Erythroblast (primary cell): Measurements from ENCODE around the gene CLPTM1.

Experiments
- GATA1 ChIP-seq: IDR thresholded peaks from 2 replicates; pipeline ENCODE4 v1.6.1; 2011; ENCODE audit warnings: low read depth, mild to moderate bottlenecking, control low read depth, low read length, moderate library complexity
- POLR2A ChIP-seq: IDR thresholded peaks from 2 replicates; pipeline ENCODE4 v1.6.1; 2011; ENCODE audit warnings: mild to moderate bottlenecking, low read length

- TF ChIP-seq POLR2A, result no peak
- TF ChIP-seq GATA1, result no peak
These were observed 3.7 kb upstream of the CLPTM1 start for GRCh38 chr19:44951179-44952159.
